Activated T-cell treated with anti-CD3 and anti-CD28 coated beads, Interleukin-2, amount 50 U/mL, for 1 hour (primary cell): ENCODE data around the gene TP53I13.

Experiments
- DNase-seq: peaks from one replicate; pipeline ENCODE4 v3.0.0-alpha.2; 2020

Gene TP53I13

DNA sequence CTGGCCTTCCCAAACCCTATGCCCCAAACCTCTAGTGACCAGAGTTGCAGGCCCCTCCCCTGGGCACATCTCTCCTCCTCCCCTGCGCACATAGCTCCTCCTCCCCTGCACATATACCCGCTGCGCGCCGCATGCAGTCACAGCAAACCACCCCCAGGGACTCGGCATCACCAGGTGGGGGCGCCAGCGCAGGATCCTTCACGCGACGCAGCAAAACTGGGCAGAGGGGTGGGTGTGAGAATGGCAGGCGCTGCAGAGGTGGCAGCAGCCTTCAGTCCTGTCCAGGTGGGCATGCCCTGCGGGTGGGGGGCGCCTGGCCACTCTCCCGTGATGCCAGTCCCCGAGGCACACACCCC, 48.6 kb downstream of the TP53I13 start:
- peak; percentile 89 for DNase-seq

- peak; percentile 93 for DNase-seq
Observed at GRCh38 chr17:29617481-29618271, 49.2 kb downstream of the TP53I13 start.

DNA sequence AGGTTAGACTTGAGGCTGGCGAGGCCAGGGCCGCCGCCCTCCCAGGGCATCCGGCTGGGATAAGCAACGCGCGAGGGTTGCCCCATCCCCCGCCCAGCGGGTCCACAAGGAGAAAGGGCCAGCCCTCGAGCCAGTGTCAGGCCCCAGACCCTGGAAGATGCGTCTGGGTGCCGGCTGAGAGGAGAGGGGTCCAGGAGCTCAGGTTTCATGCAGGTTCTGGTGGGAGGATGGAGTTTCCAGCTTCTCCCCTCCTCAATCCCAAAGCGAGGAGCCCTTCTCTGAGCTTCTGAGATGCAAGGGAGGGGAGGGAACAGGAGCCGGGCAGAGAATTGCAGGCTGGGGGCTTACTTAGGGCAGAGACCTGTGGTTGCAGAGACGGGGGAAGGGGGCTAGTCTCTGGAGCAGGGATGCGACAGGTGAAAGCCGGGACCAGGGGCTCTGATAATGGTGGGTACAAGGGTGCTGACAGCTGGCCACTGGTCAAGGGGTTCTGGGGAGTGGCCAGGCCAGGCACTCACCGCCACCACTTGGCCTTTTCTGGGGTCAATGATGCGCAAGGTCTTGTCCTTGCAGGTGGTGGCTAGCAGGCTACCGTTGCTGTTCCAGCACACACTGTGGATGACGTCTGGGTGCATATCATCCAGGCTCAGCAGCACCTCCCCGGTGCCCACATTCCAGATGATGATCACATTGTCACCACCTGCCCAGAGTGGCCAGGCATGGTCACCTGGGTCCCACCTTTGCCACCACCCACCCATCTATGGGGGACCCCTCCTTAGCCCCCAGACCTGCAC, 50.0 kb downstream of the TP53I13 start:
- DNase-seq: no peak

- no peak for DNase-seq
Observed at GRCh38 chr17:29619251-29619650, 50.8 kb downstream of the TP53I13 start.

GRCh38 chr17:29620271-29620670, 51.8 kb downstream of the TP53I13 start:
- no peak for DNase-seq

DNA sequence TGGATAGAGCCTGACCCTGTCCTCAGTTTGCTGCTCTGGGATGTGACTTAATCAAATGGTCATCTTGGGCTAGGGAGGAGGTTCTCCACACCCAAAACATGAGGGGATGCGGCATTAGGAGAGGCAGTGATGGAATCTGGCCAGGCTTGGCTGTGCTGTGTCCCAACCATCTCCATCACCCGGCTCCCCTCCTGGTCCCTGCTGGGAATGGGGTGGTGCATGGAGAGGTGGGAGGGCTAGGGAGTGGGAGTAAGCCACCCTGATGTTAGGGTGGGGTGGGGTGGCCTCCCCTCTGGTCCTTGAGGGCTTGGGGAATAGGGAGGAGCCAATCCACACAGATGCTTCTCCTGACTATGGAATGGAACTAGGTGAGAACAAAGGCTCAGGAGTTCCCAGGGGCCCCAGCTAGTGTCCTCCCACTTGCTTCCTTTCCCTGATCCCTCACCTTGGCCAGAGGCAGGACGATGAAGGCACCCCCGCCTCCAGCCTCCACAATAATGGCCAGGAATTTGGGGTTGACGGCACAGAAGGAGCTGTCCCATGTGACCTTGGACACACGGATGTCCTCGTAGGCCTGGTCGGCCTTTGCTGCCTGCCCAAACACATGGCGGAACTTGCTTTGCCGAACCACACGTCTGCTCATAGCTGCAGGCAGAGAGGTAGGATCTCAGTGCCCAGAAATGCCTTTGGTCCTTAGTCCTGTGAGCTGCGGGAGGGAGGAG, 52.4 kb downstream of the TP53I13 start:
- no peak for DNase-seq

GRCh38 chr17:29621751-29622194, 53.3 kb downstream of the TP53I13 start:
- no peak for DNase-seq
